Measurements from ENCODE around the gene DCLK1. TPM values are rescaled to one million over a fixed set of nuclear protein-coding genes. Genes with fewer than 3 reads are reported as not detected.

DCLK1 gene
- total RNA-seq, 1 experiment from 2014 or later = not detected

DNA sequence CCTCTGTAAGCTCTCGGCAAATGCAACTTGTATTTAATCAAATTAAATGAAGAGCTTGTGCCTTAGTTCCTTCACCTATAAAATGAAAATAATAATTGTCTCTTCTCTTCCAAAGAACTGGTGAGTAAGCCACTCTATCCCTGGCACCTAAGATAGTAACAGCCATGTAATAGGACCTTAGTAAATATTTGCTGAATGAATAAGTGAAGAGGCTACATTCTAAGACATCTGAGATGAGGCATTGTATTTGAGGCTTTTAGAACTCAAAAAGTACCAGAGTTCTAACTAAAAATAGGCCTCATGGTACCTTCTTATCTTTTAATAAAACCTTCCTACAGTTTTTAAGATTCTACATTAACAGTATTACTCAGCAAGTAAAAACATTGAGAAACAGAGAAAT is 17.3 kb upstream of the DCLK1 start:
- H3K4me3 ChIP-seq (ENCODE audit: low read depth, low read length) = no peak overlapping the region
- no peak overlapping the region for H3K27ac Mint-ChIP-seq (ENCODE audit: unreplicated experiment)
- no peak for DNase-seq
- no TSS peak for BruUV-seq (replicated peaks)
- no peaks in the 10 kb centered on the region for H3K36me3 Mint-ChIP-seq (ENCODE audit: insufficient read depth, unreplicated experiment)
- H3K9me3 ChIP-seq = no peaks in the 10 kb centered on the region
- peaks cover 25% of the 10 kb centered on the region for H3K9me3 Mint-ChIP-seq (ENCODE audit: unreplicated experiment)
- H3K4me3 Mint-ChIP-seq (ENCODE audit: unreplicated experiment) = no peak overlapping the region
- no peaks in the 10 kb centered on the region for H3K27me3 Mint-ChIP-seq (ENCODE audit: insufficient read depth, unreplicated experiment)
- ChIA-PET POLR2A (no interaction called here), CTCF (no interaction called here)
- H3K4me1 Mint-ChIP-seq (ENCODE audit: low read depth, unreplicated experiment) = no peaks in the 10 kb centered on the region
- TF ChIP-seq, protein P1, sequence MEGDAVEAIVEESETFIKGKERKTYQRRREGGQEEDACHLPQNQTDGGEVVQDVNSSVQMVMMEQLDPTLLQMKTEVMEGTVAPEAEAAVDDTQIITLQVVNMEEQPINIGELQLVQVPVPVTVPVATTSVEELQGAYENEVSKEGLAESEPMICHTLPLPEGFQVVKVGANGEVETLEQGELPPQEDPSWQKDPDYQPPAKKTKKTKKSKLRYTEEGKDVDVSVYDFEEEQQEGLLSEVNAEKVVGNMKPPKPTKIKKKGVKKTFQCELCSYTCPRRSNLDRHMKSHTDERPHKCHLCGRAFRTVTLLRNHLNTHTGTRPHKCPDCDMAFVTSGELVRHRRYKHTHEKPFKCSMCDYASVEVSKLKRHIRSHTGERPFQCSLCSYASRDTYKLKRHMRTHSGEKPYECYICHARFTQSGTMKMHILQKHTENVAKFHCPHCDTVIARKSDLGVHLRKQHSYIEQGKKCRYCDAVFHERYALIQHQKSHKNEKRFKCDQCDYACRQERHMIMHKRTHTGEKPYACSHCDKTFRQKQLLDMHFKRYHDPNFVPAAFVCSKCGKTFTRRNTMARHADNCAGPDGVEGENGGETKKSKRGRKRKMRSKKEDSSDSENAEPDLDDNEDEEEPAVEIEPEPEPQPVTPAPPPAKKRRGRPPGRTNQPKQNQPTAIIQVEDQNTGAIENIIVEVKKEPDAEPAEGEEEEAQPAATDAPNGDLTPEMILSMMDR (IDR thresholded peaks at IDR 0.05; ENCODE audit: insufficient read depth in 1 of 2, low read depth in 1 of 2, low read length in 1 of 2, severe bottlenecking in 1 of 2, unreplicated experiment in 1 of 2) = no peak
- no peaks in the 10 kb centered on the region for H3K27me3 ChIP-seq (replicated peaks; ENCODE audit: control insufficient read depth, insufficient read depth, low read length)
- intact Hi-C loops (cut with micrococcal nuclease; ENCODE audit: unreplicated experiment) = no loop called here
- H3K4me1 ChIP-seq = no peaks in the 10 kb centered on the region
- H3K36me3 ChIP-seq (ENCODE audit: control insufficient read depth, insufficient read depth, low read length) = no peaks in the 10 kb centered on the region

DNA sequence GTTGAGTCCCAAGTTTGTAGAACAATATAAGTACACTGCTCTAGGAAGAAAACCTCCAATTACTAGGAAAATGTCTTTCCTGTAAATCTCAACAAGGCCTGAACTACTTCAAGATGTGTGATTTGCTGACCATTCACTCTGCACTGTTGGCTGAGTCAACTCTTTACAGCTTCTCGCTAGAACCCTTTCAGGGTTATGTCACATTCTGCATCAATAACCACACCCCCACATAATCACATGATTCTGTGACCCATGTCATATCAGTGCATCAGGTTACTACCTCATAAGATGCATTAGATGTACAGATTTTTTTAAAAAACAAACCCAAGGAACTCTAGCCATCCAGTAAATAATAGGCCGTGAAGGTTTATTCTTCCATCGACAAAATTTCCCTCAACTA is 16.1 kb upstream of the DCLK1 start:
- ChIA-PET CTCF (interaction anchor here (0.6 kb wide), 1 partner anchor 853 kb away, joined by 6 read pairs; no protein-coding TSS in a partner anchor), POLR2A (no interaction called here)
- H3K36me3 ChIP-seq (ENCODE audit: control insufficient read depth, insufficient read depth, low read length) = no peaks in the 10 kb centered on the region
- no TSS peak for BruUV-seq (replicated peaks)
- no peaks in the 10 kb centered on the region for H3K27me3 Mint-ChIP-seq (ENCODE audit: insufficient read depth, unreplicated experiment)
- no peak for DNase-seq
- H3K27ac Mint-ChIP-seq (ENCODE audit: unreplicated experiment) = no peak overlapping the region
- H3K4me1 Mint-ChIP-seq (ENCODE audit: low read depth, unreplicated experiment) = no peaks in the 10 kb centered on the region
- H3K4me3 ChIP-seq (ENCODE audit: low read depth, low read length) = no peak overlapping the region
- peaks cover 34% of the 10 kb centered on the region for H3K9me3 Mint-ChIP-seq (ENCODE audit: unreplicated experiment)
- TF ChIP-seq, protein P1 (IDR thresholded peaks at IDR 0.05; ENCODE audit: insufficient read depth in 1 of 2, low read depth in 1 of 2, low read length in 1 of 2, severe bottlenecking in 1 of 2, unreplicated experiment in 1 of 2) = no peak
- H3K9me3 ChIP-seq = no peaks in the 10 kb centered on the region
- no peaks in the 10 kb centered on the region for H3K4me1 ChIP-seq
- H3K36me3 Mint-ChIP-seq (ENCODE audit: insufficient read depth, unreplicated experiment) = no peaks in the 10 kb centered on the region
- no peaks in the 10 kb centered on the region for H3K27me3 ChIP-seq (replicated peaks; ENCODE audit: control insufficient read depth, insufficient read depth, low read length)
- H3K4me3 Mint-ChIP-seq (ENCODE audit: unreplicated experiment) = no peak overlapping the region
- intact Hi-C loops (cut with micrococcal nuclease; ENCODE audit: unreplicated experiment) = no loop called here

DNA sequence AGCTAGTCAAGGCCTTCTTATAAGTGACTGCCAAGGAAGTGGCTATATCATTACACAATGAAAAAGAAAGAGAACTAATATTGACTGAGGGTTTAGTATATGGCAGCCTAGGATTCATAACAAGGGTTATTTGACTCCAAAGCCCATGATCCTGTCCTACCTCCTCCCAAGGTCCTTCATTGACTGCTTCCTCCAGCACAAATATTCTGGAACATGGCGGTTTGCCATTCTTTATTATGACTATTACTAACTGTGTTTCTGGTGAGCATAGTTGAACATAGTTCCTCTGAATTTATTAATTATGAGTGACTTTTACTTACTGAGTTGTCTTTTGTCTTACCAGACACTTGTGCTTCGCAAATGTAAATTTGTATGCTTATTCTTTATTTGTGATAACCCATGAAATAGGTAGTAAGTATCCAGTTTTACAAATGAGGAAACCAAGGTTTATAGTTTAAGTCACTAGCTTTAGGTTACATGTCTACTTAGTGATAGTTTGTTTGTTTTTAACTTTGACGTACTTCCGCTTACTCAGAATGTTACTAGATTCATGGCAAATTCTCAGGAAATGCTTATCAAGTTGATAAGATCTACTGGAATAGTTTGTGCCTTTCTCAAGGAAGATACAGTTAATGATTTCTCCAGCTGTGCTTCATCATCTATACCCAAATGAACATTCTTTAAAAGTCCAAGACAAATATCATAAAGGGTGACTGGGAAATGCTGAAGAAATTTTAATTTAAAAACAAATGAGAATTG is 15.5 kb upstream of the DCLK1 start:
- Histone ChIP-seq H3K4me3 (ENCODE audit: low read depth, low read length) (no peak overlapping the region), H3K9me3 (no peaks in the 10 kb centered on the region), H3K36me3 (ENCODE audit: control insufficient read depth, insufficient read depth, low read length) (no peaks in the 10 kb centered on the region), H3K27me3 (replicated peaks; ENCODE audit: control insufficient read depth, insufficient read depth, low read length) (no peaks in the 10 kb centered on the region), H3K4me1 (no peaks in the 10 kb centered on the region)
- H3K36me3 Mint-ChIP-seq (ENCODE audit: insufficient read depth, unreplicated experiment) = no peaks in the 10 kb centered on the region
- intact Hi-C loops (cut with micrococcal nuclease; ENCODE audit: unreplicated experiment) = no loop called here
- no peak overlapping the region for H3K4me3 Mint-ChIP-seq (ENCODE audit: unreplicated experiment)
- H3K4me1 Mint-ChIP-seq (ENCODE audit: low read depth, unreplicated experiment) = no peaks in the 10 kb centered on the region
- H3K27ac Mint-ChIP-seq (ENCODE audit: unreplicated experiment) = no peak overlapping the region
- peaks cover 34% of the 10 kb centered on the region for H3K9me3 Mint-ChIP-seq (ENCODE audit: unreplicated experiment)
- POLR2A ChIA-PET = no interaction called here
- CTCF ChIA-PET = no interaction called here
- TF ChIP-seq, protein P1 (IDR thresholded peaks at IDR 0.05; ENCODE audit: insufficient read depth in 1 of 2, low read depth in 1 of 2, low read length in 1 of 2, severe bottlenecking in 1 of 2, unreplicated experiment in 1 of 2) = no peak
- no peaks in the 10 kb centered on the region for H3K27me3 Mint-ChIP-seq (ENCODE audit: insufficient read depth, unreplicated experiment)
- DNase-seq = no peak
- no TSS peak for BruUV-seq (replicated peaks)
